SK-N-SH treated with all-trans-retinoic acid at 6 μM for 48 hours (cell line): ENCODE data around the gene NCS1.

ENCODE experiments used
- ATAC-seq: fragments of 200-7000 bp; cut with Tn5 transposase; 3 replicates; pipeline ENCODE4 v1.9.1; 2020; ENCODE audit warnings: mild to moderate bottlenecking, moderate library complexity
- ARNTL ChIP-seq: fragments of 450-650 bp; formaldehyde crosslinking; IDR thresholded peaks from 2 replicates; pipeline ENCODE4 v1.5.0; 2020; ENCODE audit warnings: low read depth, mild to moderate bottlenecking, moderate library complexity, borderline replicate concordance
- BACH2 ChIP-seq: fragments of 250-450 bp; sonication (Bioruptor Pico); IDR thresholded peaks from 2 replicates; pipeline ENCODE4 v1.9.0; 2021; ENCODE audit warnings: mild to moderate bottlenecking, borderline replicate concordance
- CSDC2 ChIP-seq: fragments of 250-450 bp; sonication (Bioruptor Pico); IDR thresholded peaks from 2 replicates; pipeline ENCODE4 v1.5.0; 2020; ENCODE audit warnings: mild to moderate bottlenecking, moderate library complexity
- ESRRG ChIP-seq: fragments of 250-450 bp; sonication (Bioruptor Pico); IDR thresholded peaks from 2 replicates; pipeline ENCODE4 v1.6.1; 2021; ENCODE audit warnings: mild to moderate bottlenecking
- GLIS3 ChIP-seq: fragments of 250-450 bp; sonication (Bioruptor Pico); IDR thresholded peaks from 2 replicates; pipeline ENCODE4 v1.5.0; 2020; ENCODE audit warnings: mild to moderate bottlenecking, moderate library complexity
- ISL1 ChIP-seq: fragments of 250-450 bp; sonication (Bioruptor Pico); IDR thresholded peaks from 2 replicates; pipeline ENCODE4 v2.1.2; 2022; ENCODE audit warnings: mild to moderate bottlenecking, moderate library complexity
- OSR1 ChIP-seq: fragments of 250-450 bp; sonication (Bioruptor Pico); IDR thresholded peaks from 2 replicates; pipeline ENCODE4 v1.8.0; 2022; ENCODE audit warnings: moderate library complexity, mild to moderate bottlenecking, inconsistent platforms
- PATZ1 ChIP-seq: fragments of 250-450 bp; sonication (Bioruptor Pico); IDR thresholded peaks from 2 replicates; pipeline ENCODE4 v1.8.0; 2020; ENCODE audit warnings: mild to moderate bottlenecking, moderate library complexity, borderline replicate concordance
- PPARA ChIP-seq: fragments of 250-450 bp; sonication (Bioruptor Pico); IDR thresholded peaks from 2 replicates; pipeline ENCODE4 v1.5.0; 2020; ENCODE audit warnings: mild to moderate bottlenecking, borderline replicate concordance
- SNAI2 ChIP-seq: fragments of 250-450 bp; sonication (Bioruptor Pico); IDR thresholded peaks from 2 replicates; pipeline ENCODE4 v1.5.0; 2020; ENCODE audit warnings: mild to moderate bottlenecking, moderate library complexity
- TCF4 ChIP-seq: fragments of 250-450 bp; sonication (Bioruptor Pico); IDR thresholded peaks from 2 replicates; pipeline ENCODE4 v1.8.0; 2021; ENCODE audit warnings: mild to moderate bottlenecking, moderate library complexity, borderline replicate concordance
- TOX ChIP-seq: fragments of 250-450 bp; sonication (Bioruptor Pico); IDR thresholded peaks from 2 replicates; pipeline ENCODE4 v1.8.0; 2021; ENCODE audit warnings: mild to moderate bottlenecking, moderate library complexity, borderline replicate concordance
- ZC3H10 ChIP-seq: fragments of 250-450 bp; sonication (Bioruptor Pico); IDR thresholded peaks from 2 replicates; pipeline ENCODE4 v1.5.1; 2021; ENCODE audit warnings: mild to moderate bottlenecking, moderate library complexity
- ZFP3 ChIP-seq: fragments of 250-450 bp; sonication (Bioruptor Pico); IDR thresholded peaks from 2 replicates; pipeline ENCODE4 v1.5.0; 2020; ENCODE audit warnings: mild to moderate bottlenecking, moderate library complexity
- ZNF70 ChIP-seq: fragments of 450-650 bp; formaldehyde crosslinking; IDR thresholded peaks from 2 replicates; pipeline ENCODE4 v1.5.0; 2020; ENCODE audit warnings: mild to moderate bottlenecking, moderate library complexity
- ZNF8 ChIP-seq: fragments of 450-650 bp; formaldehyde crosslinking; IDR thresholded peaks from 2 replicates; pipeline ENCODE4 v1.5.0; 2020; ENCODE audit warnings: mild to moderate bottlenecking, moderate library complexity
- TF ChIP-seq, protein P1 (sequence below): fragments of 250-450 bp; sonication (Bioruptor Pico); IDR thresholded peaks from 2 replicates; pipeline ENCODE4 v1.5.0; 2020; ENCODE audit warnings: mild to moderate bottlenecking, moderate library complexity
- TF ChIP-seq, protein P2 (sequence below): fragments of 250-450 bp; sonication (Bioruptor Pico); IDR thresholded peaks from 2 replicates; pipeline ENCODE4 v1.8.0; 2021; ENCODE audit warnings: low read depth, mild to moderate bottlenecking, moderate library complexity, borderline replicate concordance
- TF ChIP-seq, protein P3 (sequence below): fragments of 250-450 bp; sonication (Bioruptor Pico); IDR thresholded peaks from 2 replicates; pipeline ENCODE4 v1.5.1; 2020; ENCODE audit warnings: low read depth, mild to moderate bottlenecking, moderate library complexity

The NCS1 gene

GRCh38 chr9:130205912-130206311 lies 33.7 kb downstream of the NCS1 start:
- no peak for ATAC-seq
- TF ChIP-seq ZFP3 (CRISPR knock-in tag), result no peak
- no peak for TF ChIP-seq ARNTL

- no peak for TF ChIP-seq CSDC2 (CRISPR knock-in tag)
- TF ChIP-seq ARNTL, result no peak
- no peak for ATAC-seq
Measured at GRCh38 chr9:130206579-130206978, 34.4 kb downstream of the NCS1 start.

GRCh38 chr9:130207241-130207992 lies 35.2 kb downstream of the NCS1 start:
- TF ChIP-seq ISL1 (no peak), ARNTL (no peak), TCF4 (CRISPR knock-in tag) (no peak), ESRRG (CRISPR knock-in tag) (no peak), SNAI2 (CRISPR knock-in tag) (no peak), GLIS3 (CRISPR knock-in tag) (no peak), PPARA (CRISPR knock-in tag) (no peak), PATZ1 (no peak), ZFP3 (CRISPR knock-in tag) (no peak), BACH2 (no peak), ZNF70 (CRISPR knock-in tag) (no peak), CSDC2 (CRISPR knock-in tag) (no peak)
- no peak for ATAC-seq

- TF ChIP-seq ZFP3 (CRISPR knock-in tag) (no peak), ESRRG (CRISPR knock-in tag) (no peak), TOX (no peak)
- TF ChIP-seq, all 23 proteins: peak for 0
- ATAC-seq, result no peak; the same call in 2 of the 3 replicates
Measured at GRCh38 chr9:130208600-130209347, 36.6 kb downstream of the NCS1 start.

- no peak for TF ChIP-seq ISL1
- TF ChIP-seq, protein P1, sequence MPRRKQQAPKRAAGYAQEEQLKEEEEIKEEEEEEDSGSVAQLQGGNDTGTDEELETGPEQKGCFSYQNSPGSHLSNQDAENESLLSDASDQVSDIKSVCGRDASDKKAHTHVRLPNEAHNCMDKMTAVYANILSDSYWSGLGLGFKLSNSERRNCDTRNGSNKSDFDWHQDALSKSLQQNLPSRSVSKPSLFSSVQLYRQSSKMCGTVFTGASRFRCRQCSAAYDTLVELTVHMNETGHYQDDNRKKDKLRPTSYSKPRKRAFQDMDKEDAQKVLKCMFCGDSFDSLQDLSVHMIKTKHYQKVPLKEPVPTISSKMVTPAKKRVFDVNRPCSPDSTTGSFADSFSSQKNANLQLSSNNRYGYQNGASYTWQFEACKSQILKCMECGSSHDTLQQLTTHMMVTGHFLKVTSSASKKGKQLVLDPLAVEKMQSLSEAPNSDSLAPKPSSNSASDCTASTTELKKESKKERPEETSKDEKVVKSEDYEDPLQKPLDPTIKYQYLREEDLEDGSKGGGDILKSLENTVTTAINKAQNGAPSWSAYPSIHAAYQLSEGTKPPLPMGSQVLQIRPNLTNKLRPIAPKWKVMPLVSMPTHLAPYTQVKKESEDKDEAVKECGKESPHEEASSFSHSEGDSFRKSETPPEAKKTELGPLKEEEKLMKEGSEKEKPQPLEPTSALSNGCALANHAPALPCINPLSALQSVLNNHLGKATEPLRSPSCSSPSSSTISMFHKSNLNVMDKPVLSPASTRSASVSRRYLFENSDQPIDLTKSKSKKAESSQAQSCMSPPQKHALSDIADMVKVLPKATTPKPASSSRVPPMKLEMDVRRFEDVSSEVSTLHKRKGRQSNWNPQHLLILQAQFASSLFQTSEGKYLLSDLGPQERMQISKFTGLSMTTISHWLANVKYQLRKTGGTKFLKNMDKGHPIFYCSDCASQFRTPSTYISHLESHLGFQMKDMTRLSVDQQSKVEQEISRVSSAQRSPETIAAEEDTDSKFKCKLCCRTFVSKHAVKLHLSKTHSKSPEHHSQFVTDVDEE (CRISPR knock-in tag), result no peak
- no peak for TF ChIP-seq ZNF70 (CRISPR knock-in tag)
- no peak for TF ChIP-seq GLIS3 (CRISPR knock-in tag)
- no peak for TF ChIP-seq OSR1 (CRISPR knock-in tag)
- TF ChIP-seq, protein P2, sequence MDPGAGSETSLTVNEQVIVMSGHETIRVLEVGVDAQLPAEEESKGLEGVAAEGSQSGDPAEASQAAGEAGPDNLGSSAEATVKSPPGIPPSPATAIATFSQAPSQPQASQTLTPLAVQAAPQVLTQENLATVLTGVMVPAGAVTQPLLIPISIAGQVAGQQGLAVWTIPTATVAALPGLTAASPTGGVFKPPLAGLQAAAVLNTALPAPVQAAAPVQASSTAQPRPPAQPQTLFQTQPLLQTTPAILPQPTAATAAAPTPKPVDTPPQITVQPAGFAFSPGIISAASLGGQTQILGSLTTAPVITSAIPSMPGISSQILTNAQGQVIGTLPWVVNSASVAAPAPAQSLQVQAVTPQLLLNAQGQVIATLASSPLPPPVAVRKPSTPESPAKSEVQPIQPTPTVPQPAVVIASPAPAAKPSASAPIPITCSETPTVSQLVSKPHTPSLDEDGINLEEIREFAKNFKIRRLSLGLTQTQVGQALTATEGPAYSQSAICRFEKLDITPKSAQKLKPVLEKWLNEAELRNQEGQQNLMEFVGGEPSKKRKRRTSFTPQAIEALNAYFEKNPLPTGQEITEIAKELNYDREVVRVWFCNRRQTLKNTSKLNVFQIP (CRISPR knock-in tag), result no peak
- no peak for TF ChIP-seq ZNF8
- no peak for TF ChIP-seq PPARA (CRISPR knock-in tag)
- no peak for TF ChIP-seq ZC3H10
- TF ChIP-seq, protein P3, sequence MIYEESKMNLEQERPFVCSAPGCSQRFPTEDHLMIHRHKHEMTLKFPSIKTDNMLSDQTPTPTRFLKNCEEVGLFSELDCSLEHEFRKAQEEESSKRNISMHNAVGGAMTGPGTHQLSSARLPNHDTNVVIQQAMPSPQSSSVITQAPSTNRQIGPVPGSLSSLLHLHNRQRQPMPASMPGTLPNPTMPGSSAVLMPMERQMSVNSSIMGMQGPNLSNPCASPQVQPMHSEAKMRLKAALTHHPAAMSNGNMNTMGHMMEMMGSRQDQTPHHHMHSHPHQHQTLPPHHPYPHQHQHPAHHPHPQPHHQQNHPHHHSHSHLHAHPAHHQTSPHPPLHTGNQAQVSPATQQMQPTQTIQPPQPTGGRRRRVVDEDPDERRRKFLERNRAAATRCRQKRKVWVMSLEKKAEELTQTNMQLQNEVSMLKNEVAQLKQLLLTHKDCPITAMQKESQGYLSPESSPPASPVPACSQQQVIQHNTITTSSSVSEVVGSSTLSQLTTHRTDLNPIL (CRISPR knock-in tag), result no peak
- ATAC-seq, result no peak
Measured at GRCh38 chr9:130209422-130209821, 37.2 kb downstream of the NCS1 start.
